Brain microvascular endothelial cell (primary cell): Measurements from ENCODE around the gene ECHS1.
"Not testable (repeated sequence)": the region's sequence is repeated elsewhere in the genome, so short reads cannot be mapped to it uniquely, and the experiment has no call there.

Experiments used
- DNase-seq: peaks from one replicate; pipeline ENCODE4 v3.0.0-alpha.2; 2020
- H3K27ac ChIP-seq: fragments of 250-450 bp; sonication (Bioruptor Pico); 2 replicates; pipeline ENCODE4 v1.5.1; 2020; ENCODE audit warnings: mild to moderate bottlenecking, moderate library complexity
- H3K27me3 ChIP-seq: fragments of 250-450 bp; sonication (Bioruptor Pico); replicated peaks from 2 replicates; pipeline ENCODE4 v1.5.1; 2020; ENCODE audit warnings: mild to moderate bottlenecking
- H3K36me3 ChIP-seq: fragments of 250-450 bp; sonication (Bioruptor Pico); replicated peaks from 2 replicates; pipeline ENCODE4 v1.5.1; 2020; ENCODE audit warnings: mild to moderate bottlenecking
- H3K4me3 ChIP-seq: 2 replicates; pipeline ENCODE4 v1.5.1; 2011; ENCODE audit warnings: low read depth, mild to moderate bottlenecking, control low read depth, low read length, moderate library complexity
- in situ Hi-C: cut with HindIII; loops from 2 replicates; pipeline ENCODE4 v1.10.0; 2017; ENCODE audit warnings: low sequenced_read_pairs, low pct_ligation_motif_present
- TF ChIP-seq, protein P1 (sequence below): IDR thresholded peaks from 2 replicates; pipeline ENCODE4 v1.5.1; 2011; ENCODE audit warnings: low read depth, mild to moderate bottlenecking, moderate library complexity, low read length, control low read depth, inconsistent platforms; ENCODE audit errors: missing control alignments

The ECHS1 gene

DNA sequence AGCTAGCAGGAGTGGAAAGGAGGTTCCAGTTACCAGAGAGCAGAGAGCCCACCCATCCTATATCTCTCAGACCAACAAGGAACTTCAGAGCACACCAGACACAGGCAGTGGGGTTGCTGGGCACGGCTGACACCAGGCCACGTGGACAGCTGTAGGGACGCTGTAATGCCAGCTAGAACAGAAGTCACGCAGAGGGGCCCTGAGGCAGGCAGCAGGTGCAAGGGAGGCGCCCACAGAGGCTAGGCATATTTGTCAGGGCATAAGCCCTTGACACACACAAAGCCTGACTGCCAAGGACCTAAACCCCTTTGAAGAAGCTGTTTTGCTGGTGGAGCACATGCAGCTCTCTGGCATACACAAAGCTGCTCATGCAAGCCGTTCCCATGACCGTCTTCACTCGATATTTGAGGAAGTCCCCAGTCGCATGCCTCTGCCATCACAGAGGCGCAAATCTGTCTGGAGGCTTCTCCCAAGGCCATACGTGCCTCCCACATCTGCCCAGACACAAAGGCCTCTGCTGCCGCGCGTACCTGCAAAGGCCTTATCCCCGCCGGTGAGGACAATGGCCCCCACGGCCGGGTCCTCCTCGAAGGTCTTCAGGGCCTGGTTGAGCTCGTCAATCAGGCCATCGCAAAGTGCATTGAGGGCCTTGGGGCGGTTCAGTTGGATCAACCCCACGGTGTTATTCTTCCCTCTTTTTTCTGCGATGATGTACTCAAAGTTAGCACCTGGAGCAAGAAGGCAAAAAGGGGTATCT, 2.9 kb downstream of the ECHS1 start:
- H3K36me3 ChIP-seq, result peaks cover 32% of the 10 kb centered on the region
- DNase-seq, result no peak
- H3K4me3 ChIP-seq, result no peak overlapping the region
- in situ Hi-C loops, result no loop called here
- H3K27ac ChIP-seq, result no peak overlapping the region
- H3K27me3 ChIP-seq, result no peaks in the 10 kb centered on the region
- TF ChIP-seq, protein P1, sequence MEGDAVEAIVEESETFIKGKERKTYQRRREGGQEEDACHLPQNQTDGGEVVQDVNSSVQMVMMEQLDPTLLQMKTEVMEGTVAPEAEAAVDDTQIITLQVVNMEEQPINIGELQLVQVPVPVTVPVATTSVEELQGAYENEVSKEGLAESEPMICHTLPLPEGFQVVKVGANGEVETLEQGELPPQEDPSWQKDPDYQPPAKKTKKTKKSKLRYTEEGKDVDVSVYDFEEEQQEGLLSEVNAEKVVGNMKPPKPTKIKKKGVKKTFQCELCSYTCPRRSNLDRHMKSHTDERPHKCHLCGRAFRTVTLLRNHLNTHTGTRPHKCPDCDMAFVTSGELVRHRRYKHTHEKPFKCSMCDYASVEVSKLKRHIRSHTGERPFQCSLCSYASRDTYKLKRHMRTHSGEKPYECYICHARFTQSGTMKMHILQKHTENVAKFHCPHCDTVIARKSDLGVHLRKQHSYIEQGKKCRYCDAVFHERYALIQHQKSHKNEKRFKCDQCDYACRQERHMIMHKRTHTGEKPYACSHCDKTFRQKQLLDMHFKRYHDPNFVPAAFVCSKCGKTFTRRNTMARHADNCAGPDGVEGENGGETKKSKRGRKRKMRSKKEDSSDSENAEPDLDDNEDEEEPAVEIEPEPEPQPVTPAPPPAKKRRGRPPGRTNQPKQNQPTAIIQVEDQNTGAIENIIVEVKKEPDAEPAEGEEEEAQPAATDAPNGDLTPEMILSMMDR, result no peak

DNA sequence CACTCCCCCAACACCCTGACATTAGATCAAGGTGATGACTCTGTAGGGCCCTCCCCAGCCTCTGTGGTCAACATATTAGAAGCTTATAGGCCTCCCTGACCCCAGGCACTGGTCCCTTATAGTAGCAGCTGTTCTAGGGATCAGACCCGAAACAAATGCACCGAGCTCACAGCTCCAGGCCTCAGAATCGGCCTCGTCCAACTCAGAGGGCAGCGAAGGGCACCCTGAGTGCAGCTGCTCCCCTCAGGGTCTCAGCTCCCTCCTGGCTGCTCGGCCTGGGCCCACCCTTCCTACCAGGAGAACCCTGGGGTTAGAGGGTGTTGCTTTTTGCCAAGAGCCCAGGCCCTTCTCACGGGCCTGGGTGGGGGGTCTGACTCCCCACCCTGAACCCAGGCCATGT, 5.0 kb downstream of the ECHS1 start:
- H3K27ac ChIP-seq, result no peak overlapping the region
- in situ Hi-C loops, result no loop called here
- TF ChIP-seq, protein P1, result no peak
- H3K4me3 ChIP-seq, result no peak overlapping the region
- DNase-seq, result no peak
- H3K27me3 ChIP-seq, result no peaks in the 10 kb centered on the region
- H3K36me3 ChIP-seq, result peaks cover 49% of the 10 kb centered on the region

DNA sequence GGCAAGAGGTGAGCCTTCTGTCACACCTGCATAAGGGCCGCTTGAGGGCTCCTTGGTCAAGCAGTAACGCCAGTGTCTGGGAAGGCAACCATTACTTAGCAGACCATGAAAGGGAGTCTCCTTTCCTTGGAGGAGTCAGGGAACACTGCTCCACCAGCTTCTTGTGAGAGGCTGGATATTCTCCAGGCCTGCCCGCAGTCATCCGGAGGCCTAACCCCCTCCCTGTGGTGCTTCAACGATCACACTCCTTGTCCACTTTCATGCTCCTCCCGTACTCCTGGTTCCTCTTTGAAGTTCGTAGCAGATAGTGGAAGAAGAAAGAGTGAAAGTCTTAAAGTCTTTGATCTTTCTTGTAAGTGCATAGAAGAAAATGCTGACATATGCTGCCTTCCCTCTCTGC, 5.7 kb downstream of the ECHS1 start:
- in situ Hi-C loops, H3K27me3 ChIP-seq, H3K27ac ChIP-seq, DNase-seq, H3K4me3 ChIP-seq: not testable (repeated sequence)
- H3K36me3 ChIP-seq, result peaks cover 55% of the 10 kb centered on the region

DNA sequence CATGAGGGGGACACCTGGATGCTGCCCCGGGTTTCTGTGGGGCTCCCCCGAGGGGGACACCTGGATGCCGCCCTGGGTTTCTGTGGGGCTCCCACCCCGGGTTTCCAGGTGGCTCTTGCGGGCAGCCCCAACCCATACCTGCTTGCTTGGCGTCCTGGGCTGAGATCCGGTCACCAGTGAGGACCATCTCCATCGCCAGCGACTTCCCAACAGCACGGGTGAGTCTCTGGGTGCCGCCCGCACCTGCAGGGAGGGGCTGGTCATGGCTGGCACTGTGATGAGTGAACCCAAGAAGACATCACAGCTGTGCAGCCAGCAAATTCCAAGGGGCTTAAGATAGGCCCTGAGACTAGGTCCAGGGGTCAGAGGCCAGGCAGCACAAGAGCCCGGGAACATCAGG, 6.4 kb downstream of the ECHS1 start:
- Histone ChIP-seq H3K4me3 (no peak overlapping the region), H3K27me3 (no peaks in the 10 kb centered on the region), H3K36me3 (peaks cover 60% of the 10 kb centered on the region), H3K27ac (no peak overlapping the region)
- DNase-seq, result no peak
- TF ChIP-seq, protein P1, result no peak
- in situ Hi-C loops, result no loop called here

DNA sequence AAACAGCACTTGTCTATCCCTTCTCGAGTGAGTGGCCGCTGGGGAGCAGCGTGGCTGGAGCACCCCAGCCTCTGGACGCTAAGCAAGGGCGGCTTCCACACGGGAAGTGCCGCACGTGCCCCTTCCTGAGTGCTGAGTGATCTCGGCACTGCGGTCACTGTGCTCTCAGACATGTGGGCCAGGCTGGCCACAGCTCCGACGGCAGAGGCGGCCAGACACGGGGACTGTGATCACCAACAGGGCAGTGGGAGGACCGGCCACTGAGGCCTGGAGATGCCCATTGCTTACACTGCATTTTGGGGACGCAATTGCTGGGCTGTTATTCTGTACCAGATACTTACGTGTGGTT, 7.0 kb downstream of the ECHS1 start:
- Histone ChIP-seq H3K36me3 (peaks cover 60% of the 10 kb centered on the region), H3K27me3 (no peaks in the 10 kb centered on the region), H3K4me3 (no peak overlapping the region), H3K27ac (no peak overlapping the region)
- DNase-seq, result no peak
- TF ChIP-seq, protein P1, result no peak
- in situ Hi-C loops, result no loop called here

DNA sequence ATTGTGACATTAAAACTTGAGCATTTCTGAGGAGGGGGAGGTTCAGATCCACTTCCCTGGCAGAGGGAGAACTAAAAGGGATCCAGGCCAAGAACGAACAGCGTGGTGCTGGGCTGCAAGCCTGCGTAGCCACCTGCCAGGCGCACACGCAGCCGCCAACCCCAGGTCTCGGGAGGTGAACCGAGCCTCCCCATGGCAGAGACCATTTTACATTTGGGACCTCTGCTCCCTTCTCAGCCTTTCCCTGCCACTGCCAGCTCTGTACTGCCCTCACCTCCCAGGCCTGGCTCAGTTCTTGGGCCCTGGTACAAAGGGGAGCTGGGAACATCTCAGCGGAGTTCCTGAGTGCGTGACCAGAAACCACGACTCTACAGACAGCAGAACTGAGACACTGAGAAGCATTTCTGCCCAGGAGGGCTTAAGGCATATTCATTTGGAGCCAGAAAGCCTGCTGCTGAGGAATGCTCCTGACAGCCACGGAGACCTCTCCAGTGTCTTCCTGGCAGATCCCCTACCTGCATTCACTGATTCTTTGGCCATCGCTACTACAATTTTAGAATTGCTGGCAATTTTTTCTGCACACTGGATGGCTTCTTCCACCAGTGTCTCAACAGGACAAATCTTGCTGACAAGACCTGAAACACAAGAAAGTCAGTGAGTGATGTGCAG, 7.6 kb downstream of the ECHS1 start:
- TF ChIP-seq, protein P1, result no peak
- in situ Hi-C loops, result no loop called here
- Histone ChIP-seq H3K36me3 (peaks cover 60% of the 10 kb centered on the region), H3K4me3 (no peak overlapping the region), H3K27me3 (no peaks in the 10 kb centered on the region), H3K27ac (no peak overlapping the region)
- no peak for DNase-seq
